Neural crest cell (in vitro differentiated cells): ENCODE results near the gene GPR146. TPM values are rescaled to one million over a fixed set of nuclear protein-coding genes. Genes with fewer than 3 reads are reported as not detected.

Source experiments
- DNase-seq: peaks from one replicate; pipeline ENCODE4 v3.0.0; 2021; ENCODE audit warnings: low read depth, mixed read lengths, low spot score
- H3K27ac Mint-ChIP-seq: one replicate; pipeline ENCODE4 v1.8.0; 2021; ENCODE audit warnings: mild to moderate bottlenecking, mixed read lengths; ENCODE audit not compliant: unreplicated experiment
- H3K27me3 Mint-ChIP-seq: 2 replicates; pipeline ENCODE4 v1.8.0; 2021; ENCODE audit warnings: low read depth, mild to moderate bottlenecking, mixed read lengths
- H3K36me3 Mint-ChIP-seq: 2 replicates; pipeline ENCODE4 v1.8.0; 2021; ENCODE audit warnings: low read depth, mild to moderate bottlenecking, mixed read lengths
- H3K4me1 Mint-ChIP-seq: 2 replicates; pipeline ENCODE4 v1.8.0; 2021; ENCODE audit warnings: mixed read lengths
- H3K4me3 Mint-ChIP-seq: one replicate; pipeline ENCODE4 v1.8.0; 2021; ENCODE audit warnings: mild to moderate bottlenecking, mixed read lengths
- H3K9me3 Mint-ChIP-seq: 2 replicates; pipeline ENCODE4 v1.8.0; 2021; ENCODE audit warnings: mixed read lengths
- CTCF ChIP-seq: fragments of 200-600 bp; sonication (generic); conservative IDR thresholded peaks from 2 replicates; pipeline ENCODE4 v1.5.0; 2021; ENCODE audit warnings: antibody characterized with exemption, mild to moderate bottlenecking
- total RNA-seq: library from RNA; stranded (reverse); gene quantifications from 2 replicates; pipeline ENCODE4 v1.2.1, GENCODE V29; 2021

The GPR146 gene
- total RNA-seq, 1 donor from 2014 or later: not detected

GRCh38 chr7:1057416-1058291 lies 13.3 kb downstream of the GPR146 start:
- H3K27ac Mint-ChIP-seq: no peak overlapping the region
- peaks cover 10% of the 10 kb centered on the region for H3K4me1 Mint-ChIP-seq
- no peaks in the 10 kb centered on the region for H3K36me3 Mint-ChIP-seq
- H3K27me3 Mint-ChIP-seq: peaks cover 10% of the 10 kb centered on the region
- H3K4me3 Mint-ChIP-seq: no peak overlapping the region
- DNase-seq: no peak
- no peak for TF ChIP-seq CTCF
- H3K9me3 Mint-ChIP-seq: no peaks in the 10 kb centered on the region

- H3K27ac Mint-ChIP-seq: no peak overlapping the region
- peaks cover 10% of the 10 kb centered on the region for H3K4me1 Mint-ChIP-seq
- H3K36me3 Mint-ChIP-seq: no peaks in the 10 kb centered on the region
- DNase-seq: no peak
- no peak overlapping the region for H3K4me3 Mint-ChIP-seq
- no peak for TF ChIP-seq CTCF
- H3K9me3 Mint-ChIP-seq: no peaks in the 10 kb centered on the region
- peaks cover 10% of the 10 kb centered on the region for H3K27me3 Mint-ChIP-seq
These were observed 14.0 kb downstream of the GPR146 start for GRCh38 chr7:1058311-1058710.

- Mint-ChIP-seq H3K9me3 (no peaks in the 10 kb centered on the region), H3K4me3 (no peak overlapping the region), H3K4me1 (peaks cover 10% of the 10 kb centered on the region), H3K27me3 (peaks cover 10% of the 10 kb centered on the region), H3K36me3 (no peaks in the 10 kb centered on the region), H3K27ac (peak overlapping the region; percentile 35)
- DNase-seq: no peak
- no peak for TF ChIP-seq CTCF
These were observed 14.5 kb downstream of the GPR146 start for GRCh38 chr7:1058821-1059199.

- peaks cover 10% of the 10 kb centered on the region for H3K4me1 Mint-ChIP-seq
- TF ChIP-seq CTCF: no peak
- H3K27ac Mint-ChIP-seq: peak overlapping the region; percentile 35
- no peak overlapping the region for H3K4me3 Mint-ChIP-seq
- H3K9me3 Mint-ChIP-seq: no peaks in the 10 kb centered on the region
- no peaks in the 10 kb centered on the region for H3K36me3 Mint-ChIP-seq
- H3K27me3 Mint-ChIP-seq: peaks cover 10% of the 10 kb centered on the region
- no peak for DNase-seq
These were observed 15.1 kb downstream of the GPR146 start for GRCh38 chr7:1059200-1060091.

- Mint-ChIP-seq H3K4me1 (peaks cover 7% of the 10 kb centered on the region), H3K27ac (no peak overlapping the region), H3K27me3 (peaks cover 10% of the 10 kb centered on the region), H3K9me3 (no peaks in the 10 kb centered on the region), H3K36me3 (no peaks in the 10 kb centered on the region), H3K4me3 (no peak overlapping the region)
- no peak for DNase-seq
- no peak for TF ChIP-seq CTCF
These were observed 16.1 kb downstream of the GPR146 start for GRCh38 chr7:1060315-1061072.
